HCT116 (cell line): ENCODE data around the gene ADGRB2. TPM values are rescaled to one million over a fixed set of nuclear protein-coding genes. Genes with fewer than 3 reads are reported as not detected.

Source experiments
- ATAC-seq: fragments of 200-7000 bp; cut with Tn5 transposase; 2 replicates; pipeline ENCODE4 v1.9.1; 2020; ENCODE audit warnings: mild to moderate bottlenecking, moderate library complexity
- BruUV-seq: library from RNA; stranded (reverse); fragments of 400-500 nt; replicated peaks from 2 replicates; lab custom pipeline; 2021; lab: Mats Ljungman, UMichigan
- CTCF ChIA-PET: fragments of 300-600 bp; sonication (Branson Sonifier 250); formaldehyde crosslinking; loops from one replicate; lab custom pipeline; 2021; ENCODE audit warnings: antibody characterized with exemption; lab: Charles Lee
- POLR2A ChIA-PET: fragments of 300-600, 350-600 bp; sonication (Branson Sonifier 250); formaldehyde crosslinking; loops from one replicate; lab custom pipeline; 2021; ENCODE audit warnings: antibody characterized with exemption; lab: Charles Lee
- RAD21 ChIA-PET, 2 experiments: fragments of 300-600 bp; sonication (Branson Sonifier 250); formaldehyde crosslinking; loops; one replicate each; lab custom pipeline; 2023; ENCODE audit warnings: low total read pairs in 2 of 2; ENCODE audit not compliant: uncharacterized antibody in 2 of 2, unreplicated experiment in 2 of 2, low non-redundant PET in 1 of 2; lab: Charles Lee
- DNase-seq: peaks from one replicate; pipeline ENCODE4 v3.0.0-alpha.2; 2010; ENCODE audit warnings: low read depth, low spot score
- H2AFZ ChIP-seq: fragments of 200-600 bp; shearing (Covaris generic), sonication (generic); 2 replicates; pipeline ENCODE4 v1.6.1; 2017; ENCODE audit warnings: low read depth, mixed run types, mixed read lengths, antibody characterized with exemption, low read length; ENCODE audit not compliant: poor library complexity, severe bottlenecking
- H3K27ac ChIP-seq: 2 replicates; pipeline ENCODE4 v1.5.1; 2012; ENCODE audit warnings: low read depth, low read length
- H3K27me3 ChIP-seq: fragments of 200-600 bp; sonication (generic); 2 replicates; pipeline ENCODE4 v1.6.1; 2016; ENCODE audit warnings: mixed run types, low read length, mixed read lengths; ENCODE audit not compliant: insufficient read depth
- H3K36me3 ChIP-seq, 2 experiments: fragments of 200-500 bp in 1 of 2; fragments of 200-600 bp in 1 of 2; sonication (Bioruptor generic) in 1 of 2; sonication (generic) in 1 of 2; 2 replicates each; pipeline versions ENCODE4 v1.5.1 to v1.6.1; 2014 to 2016; ENCODE audit warnings: low read length in 2 of 2, inconsistent platforms in 1 of 2, mixed read lengths in 1 of 2, mixed run types in 1 of 2; ENCODE audit not compliant: insufficient read depth in 2 of 2, control insufficient read depth in 1 of 2
- H3K4me1 ChIP-seq, 2 experiments: fragments of 200-600 bp in 1 of 2; sonication (generic) in 1 of 2; 2 replicates each; pipeline versions ENCODE4 v1.5.1 to v1.6.1; 2012 to 2017; ENCODE audit warnings: low read length in 2 of 2, inconsistent platforms in 1 of 2, mild to moderate bottlenecking in 1 of 2, mixed read lengths in 1 of 2, mixed run types in 1 of 2, moderate library complexity in 1 of 2; ENCODE audit not compliant: insufficient read depth in 2 of 2, control insufficient read depth in 1 of 2
- H3K4me2 ChIP-seq: fragments of 200-600 bp; sonication (generic); 2 replicates; pipeline ENCODE4 v1.6.1; 2017; ENCODE audit warnings: mixed run types, low read length, mixed read lengths
- H3K4me3 ChIP-seq, 2 experiments: fragments of 200-600 bp in 1 of 2; sonication (generic) in 1 of 2; replicated peaks in 1 of 2; 2 replicates each; pipeline ENCODE4 v1.5.1; 2011 to 2016; ENCODE audit warnings: low read length in 2 of 2, control low read depth in 1 of 2, low read depth in 1 of 2, mild to moderate bottlenecking in 1 of 2, mixed read lengths in 1 of 2, mixed run types in 1 of 2
- H3K79me2 ChIP-seq: fragments of 200-600 bp; sonication (generic); 2 replicates; pipeline ENCODE4 v1.6.1; 2017; ENCODE audit warnings: mild to moderate bottlenecking, mixed run types, low read length, moderate library complexity, mixed read lengths; ENCODE audit not compliant: insufficient read depth
- H3K9ac ChIP-seq: fragments of 200-600 bp; sonication (generic); 2 replicates; pipeline ENCODE4 v1.6.1; 2016; ENCODE audit warnings: low read length, mixed read lengths
- H3K9me2 ChIP-seq: fragments of 200-600 bp; sonication (generic), shearing (Covaris generic); 2 replicates; pipeline ENCODE4 v1.6.1; 2017; ENCODE audit warnings: mixed run types, mild to moderate bottlenecking, moderate library complexity; ENCODE audit not compliant: insufficient read depth
- H3K9me3 ChIP-seq, 2 experiments: fragments of 200-500 bp in 1 of 2; fragments of 200-600 bp in 1 of 2; sonication (Bioruptor generic) in 1 of 2; sonication (generic) in 1 of 2; 2 replicates each; pipeline ENCODE4 v1.6.1; 2014 to 2017; ENCODE audit warnings: low read length in 2 of 2, mixed read lengths in 2 of 2, inconsistent platforms in 1 of 2, low read depth in 1 of 2, mild to moderate bottlenecking in 1 of 2, mixed run types in 1 of 2, moderate library complexity in 1 of 2; ENCODE audit not compliant: control insufficient read depth in 1 of 2, insufficient read depth in 1 of 2
- H4K20me1 ChIP-seq: fragments of 200-600 bp; sonication (generic), shearing (Covaris generic); 2 replicates; pipeline ENCODE4 v1.6.1; 2017; ENCODE audit warnings: mixed run types, mild to moderate bottlenecking, moderate library complexity; ENCODE audit not compliant: insufficient read depth
- CEBPB ChIP-seq: IDR thresholded peaks from 2 replicates; pipeline ENCODE4 v1.6.1; 2012; ENCODE audit warnings: low read depth
- EZH2 ChIP-seq: fragments of 200-600 bp; sonication (generic); IDR thresholded peaks from 2 replicates; pipeline ENCODE4 v1.6.1; 2017; ENCODE audit warnings: antibody characterized with exemption, mixed run types
- EZH2phosphoT487 ChIP-seq: fragments of 200-600 bp; IDR thresholded peaks from 2 replicates; pipeline ENCODE4 v1.6.1; 2018; ENCODE audit warnings: antibody characterized with exemption, borderline replicate concordance
- FOSL1 ChIP-seq: IDR thresholded peaks from 2 replicates; pipeline ENCODE4 v1.6.1; 2012; ENCODE audit warnings: low read depth
- POLR2A ChIP-seq: IDR thresholded peaks from 2 replicates; pipeline ENCODE4 v1.7.0; 2011; ENCODE audit warnings: borderline replicate concordance; ENCODE audit not compliant: insufficient read depth, insufficient read length; ENCODE audit errors: extremely low read depth
- RAD21 ChIP-seq: IDR thresholded peaks from 2 replicates; pipeline ENCODE4 v1.6.1; 2012; ENCODE audit warnings: low read depth, mild to moderate bottlenecking
- SIN3A ChIP-seq: IDR thresholded peaks from 2 replicates; pipeline ENCODE4 v1.6.1; 2012; ENCODE audit warnings: low read depth
- SP1 ChIP-seq: IDR thresholded peaks from 2 replicates; pipeline ENCODE4 v1.6.1; 2012; ENCODE audit warnings: low read depth
- TCF7L2 ChIP-seq: IDR thresholded peaks from 2 replicates; pipeline ENCODE4 v1.7.0; 2011; ENCODE audit warnings: borderline replicate concordance, inconsistent platforms; ENCODE audit not compliant: insufficient read depth, insufficient read length; ENCODE audit errors: extremely low read depth
- ZFX ChIP-seq: fragments of 450-650 bp; IDR thresholded peaks from 2 replicates; pipeline ENCODE4 v1.6.1; 2017
- ZNF274 ChIP-seq: fragments of 200-500 bp; sonication (Bioruptor generic); IDR thresholded peaks from 2 replicates; pipeline ENCODE4 v1.6.1; 2014; ENCODE audit warnings: mild to moderate bottlenecking, low read depth, low read length, inconsistent platforms
- intact Hi-C: fragments of 100-400 bp; cut with micrococcal nuclease; formaldehyde crosslinking; loops from 2 replicates; pipeline ENCODE4 v1.10.0; 2022
- total RNA-seq: library from RNA; stranded (reverse); gene quantifications from one replicate; pipeline ENCODE4 v1.2.1, GENCODE V29; 2021; ENCODE audit not compliant: unreplicated experiment
- TF ChIP-seq, protein P1 (sequence below), 3 experiments: fragments of 200-600 bp in 1 of 3; sonication (generic) in 1 of 3; IDR thresholded peaks in 2 of 3; conservative IDR thresholded peaks in 1 of 3; 2 replicates each; pipeline ENCODE4 v1.5.1; 2012 to 2017; ENCODE audit warnings: low read depth in 2 of 3, low read length in 2 of 3, antibody characterized with exemption in 1 of 3, borderline replicate concordance in 1 of 3, control low read depth in 1 of 3, mild to moderate bottlenecking in 1 of 3, mixed read lengths in 1 of 3, mixed run types in 1 of 3, moderate library complexity in 1 of 3; ENCODE audit not compliant: insufficient read depth in 1 of 3
- TF ChIP-seq, protein P2 (sequence below): IDR thresholded peaks from 2 replicates; pipeline ENCODE4 v1.6.1; 2012
- TF ChIP-seq, protein P3 (sequence below): IDR thresholded peaks from 2 replicates; pipeline ENCODE4 v1.6.1; 2012

ADGRB2 gene
- total RNA-seq, 1 experiment from 2014 or later, result 10.1 TPM

- DNase-seq, result no peak
- Histone ChIP-seq H3K27me3 (no peaks in the 10 kb centered on the region), H3K36me3 (no peaks in the 10 kb centered on the region), H3K27ac (peak overlapping the region; percentile 14; the same call in 1 of the 2 replicates), H3K9ac (peak overlapping the region; percentile 33), H3K79me2 (no peaks in the 10 kb centered on the region), H3K9me2 (no peaks in the 10 kb centered on the region), H4K20me1 (no peaks in the 10 kb centered on the region), H2AFZ (no peak overlapping the region), H3K9me3 (no peaks in the 10 kb centered on the region), H3K4me3 (peak overlapping the region in 1 of 2 experiments; percentile 33; a peak in 2 of 4 replicates), H3K4me1 (peaks cover 12 to 34% of the 10 kb centered on the region in 2 experiments), H3K4me2 (peak overlapping the region; percentile 80)
- intact Hi-C loops, result no loop called here
- ChIA-PET CTCF (no interaction called here), RAD21 (no interaction called here), POLR2A (no interaction called here)
- no peak for TF ChIP-seq RAD21
- TF ChIP-seq CEBPB, result no peak
- no peak for TF ChIP-seq SIN3A
- no peak for TF ChIP-seq EZH2phosphoT487
- TF ChIP-seq, protein P1, sequence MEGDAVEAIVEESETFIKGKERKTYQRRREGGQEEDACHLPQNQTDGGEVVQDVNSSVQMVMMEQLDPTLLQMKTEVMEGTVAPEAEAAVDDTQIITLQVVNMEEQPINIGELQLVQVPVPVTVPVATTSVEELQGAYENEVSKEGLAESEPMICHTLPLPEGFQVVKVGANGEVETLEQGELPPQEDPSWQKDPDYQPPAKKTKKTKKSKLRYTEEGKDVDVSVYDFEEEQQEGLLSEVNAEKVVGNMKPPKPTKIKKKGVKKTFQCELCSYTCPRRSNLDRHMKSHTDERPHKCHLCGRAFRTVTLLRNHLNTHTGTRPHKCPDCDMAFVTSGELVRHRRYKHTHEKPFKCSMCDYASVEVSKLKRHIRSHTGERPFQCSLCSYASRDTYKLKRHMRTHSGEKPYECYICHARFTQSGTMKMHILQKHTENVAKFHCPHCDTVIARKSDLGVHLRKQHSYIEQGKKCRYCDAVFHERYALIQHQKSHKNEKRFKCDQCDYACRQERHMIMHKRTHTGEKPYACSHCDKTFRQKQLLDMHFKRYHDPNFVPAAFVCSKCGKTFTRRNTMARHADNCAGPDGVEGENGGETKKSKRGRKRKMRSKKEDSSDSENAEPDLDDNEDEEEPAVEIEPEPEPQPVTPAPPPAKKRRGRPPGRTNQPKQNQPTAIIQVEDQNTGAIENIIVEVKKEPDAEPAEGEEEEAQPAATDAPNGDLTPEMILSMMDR (IDR thresholded peaks at IDR 0.05 in 2 of 3, conservative IDR thresholded peaks at IDR 0.05 in 1 of 3; ENCODE audit: borderline replicate concordance in 1 of 3, insufficient read depth in 1 of 3, low read depth in 2 of 3, low read length in 2 of 3), result no peak
- TF ChIP-seq POLR2A, result no peak
- TF ChIP-seq ZNF274, result no peak
- TF ChIP-seq FOSL1, result no peak
- no peak for TF ChIP-seq TCF7L2
- TF ChIP-seq, protein P2, sequence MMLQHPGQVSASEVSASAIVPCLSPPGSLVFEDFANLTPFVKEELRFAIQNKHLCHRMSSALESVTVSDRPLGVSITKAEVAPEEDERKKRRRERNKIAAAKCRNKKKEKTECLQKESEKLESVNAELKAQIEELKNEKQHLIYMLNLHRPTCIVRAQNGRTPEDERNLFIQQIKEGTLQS, result no peak
- TF ChIP-seq ZFX, result no peak
- TF ChIP-seq, protein P3, sequence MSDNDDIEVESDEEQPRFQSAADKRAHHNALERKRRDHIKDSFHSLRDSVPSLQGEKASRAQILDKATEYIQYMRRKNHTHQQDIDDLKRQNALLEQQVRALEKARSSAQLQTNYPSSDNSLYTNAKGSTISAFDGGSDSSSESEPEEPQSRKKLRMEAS, result no peak
- TF ChIP-seq SP1, result no peak
- TF ChIP-seq EZH2, result no peak
- peak; percentile 52 for ATAC-seq
- no TSS peak for BruUV-seq
Measured at GRCh38 chr1:31689379-31689778, 74.8 kb downstream of the ADGRB2 start.
